Mucosa of stomach (tissue), 1 donor: ENCODE results near the gene RAB27B.

Experiments
- H3K27me3 ChIP-seq: one replicate; pipeline ENCODE4 v1.7.0; 2013; ENCODE audit warnings: mild to moderate bottlenecking, low read length; ENCODE audit not compliant: control insufficient read depth, insufficient read depth
- H3K36me3 ChIP-seq: one replicate; pipeline ENCODE4 v1.7.0; 2013; ENCODE audit warnings: low read length; ENCODE audit not compliant: control insufficient read depth, insufficient read depth
- H3K4me1 ChIP-seq: one replicate; pipeline ENCODE4 v1.7.0; 2013; ENCODE audit warnings: mild to moderate bottlenecking, low read length; ENCODE audit not compliant: control insufficient read depth, insufficient read depth
- H3K4me3 ChIP-seq: one replicate; pipeline ENCODE4 v1.7.0; 2013; ENCODE audit warnings: low read length
- H3K9ac ChIP-seq: one replicate; pipeline ENCODE4 v1.7.0; 2013; ENCODE audit warnings: mild to moderate bottlenecking, low read length, moderate library complexity
- H3K9me3 ChIP-seq: one replicate; pipeline ENCODE4 v1.7.0; 2013; ENCODE audit warnings: mild to moderate bottlenecking, low read length, moderate library complexity; ENCODE audit not compliant: control insufficient read depth
- donor health status: Pancreatic carcinoma.

RAB27B gene

GRCh38 chr18:54926593-54927325 lies 98.5 kb downstream of the RAB27B start:
- Histone ChIP-seq H3K9ac (no peak overlapping the region), H3K4me1 (no peaks in the 10 kb centered on the region), H3K36me3 (no peaks in the 10 kb centered on the region), H3K9me3 (no peaks in the 10 kb centered on the region), H3K27me3 (no peaks in the 10 kb centered on the region), H3K4me3 (no peak overlapping the region)

DNA sequence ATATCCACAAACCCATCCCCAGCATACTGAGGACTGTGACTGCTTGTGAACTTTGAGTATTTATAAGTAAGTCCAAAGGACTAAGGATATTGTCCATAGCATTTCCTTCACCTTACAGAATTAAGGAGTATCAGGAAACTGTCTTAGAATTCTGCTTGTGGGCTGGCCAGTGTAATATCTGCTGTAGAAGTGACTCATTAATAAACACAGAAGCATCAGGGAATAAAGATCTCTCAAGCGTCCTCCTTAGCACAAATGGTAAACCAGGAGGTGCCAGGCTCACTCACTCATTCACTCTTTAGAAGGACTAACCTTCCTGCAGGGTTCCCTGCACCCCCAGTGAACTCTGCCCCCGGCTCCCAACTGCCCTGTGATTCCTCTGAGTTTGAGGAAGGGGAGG lies 100.0 kb downstream of the RAB27B start:
- H3K9me3 ChIP-seq, result no peaks in the 10 kb centered on the region
- H3K36me3 ChIP-seq, result no peaks in the 10 kb centered on the region
- no peaks in the 10 kb centered on the region for H3K27me3 ChIP-seq
- H3K4me3 ChIP-seq, result no peak overlapping the region
- H3K4me1 ChIP-seq, result no peaks in the 10 kb centered on the region
- H3K9ac ChIP-seq, result no peak overlapping the region

GRCh38 chr18:54931152-54931551 lies 102.9 kb downstream of the RAB27B start:
- no peaks in the 10 kb centered on the region for H3K27me3 ChIP-seq
- H3K9me3 ChIP-seq, result no peaks in the 10 kb centered on the region
- H3K4me1 ChIP-seq, result no peaks in the 10 kb centered on the region
- no peak overlapping the region for H3K9ac ChIP-seq
- no peaks in the 10 kb centered on the region for H3K36me3 ChIP-seq
- H3K4me3 ChIP-seq, result no peak overlapping the region

GRCh38 chr18:54932472-54932871 lies 104.2 kb downstream of the RAB27B start:
- Histone ChIP-seq H3K4me1 (no peaks in the 10 kb centered on the region), H3K27me3 (no peaks in the 10 kb centered on the region), H3K36me3 (no peaks in the 10 kb centered on the region), H3K9ac (no peak overlapping the region), H3K4me3 (no peak overlapping the region), H3K9me3 (no peaks in the 10 kb centered on the region)

- Histone ChIP-seq H3K9me3 (no peaks in the 10 kb centered on the region), H3K27me3 (no peaks in the 10 kb centered on the region), H3K4me1 (no peaks in the 10 kb centered on the region), H3K36me3 (peaks cover 6% of the 10 kb centered on the region), H3K4me3 (no peak overlapping the region), H3K9ac (no peak overlapping the region)
Measured at GRCh38 chr18:54938506-54938905, 110.2 kb downstream of the RAB27B start.

DNA sequence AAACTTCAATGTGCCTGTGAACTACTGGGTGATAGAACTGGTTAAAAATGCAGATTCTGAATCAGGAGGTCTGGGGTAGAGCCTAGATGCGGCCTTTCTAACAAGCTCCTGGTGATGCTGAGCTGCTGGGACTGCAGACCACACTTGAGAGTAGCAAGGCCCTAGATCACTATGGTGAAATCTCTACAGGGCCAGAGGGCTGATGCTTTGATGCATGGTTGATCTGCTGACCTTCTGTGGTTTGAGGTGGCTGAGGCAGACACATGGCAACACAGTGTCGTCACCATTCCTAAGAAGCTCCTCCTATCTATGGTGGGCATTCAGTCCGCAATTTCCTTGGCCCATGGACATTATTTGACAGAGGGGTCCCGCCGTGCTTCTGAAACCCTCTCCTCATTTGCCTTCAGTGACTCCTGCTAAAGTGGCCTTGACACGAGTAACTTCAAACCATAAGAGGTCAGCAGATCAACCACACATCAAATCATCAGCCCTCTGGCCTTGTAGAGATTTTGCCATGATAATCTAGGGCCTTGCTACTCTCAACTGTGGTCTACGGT lies 111.2 kb downstream of the RAB27B start:
- Histone ChIP-seq H3K36me3 (peaks cover 6% of the 10 kb centered on the region), H3K4me3 (no peak overlapping the region), H3K27me3 (no peaks in the 10 kb centered on the region), H3K9ac (no peak overlapping the region), H3K9me3 (no peaks in the 10 kb centered on the region), H3K4me1 (no peaks in the 10 kb centered on the region)

GRCh38 chr18:54942144-54942543 lies 113.9 kb downstream of the RAB27B start:
- H3K36me3 ChIP-seq, result peaks cover 6% of the 10 kb centered on the region

DNA sequence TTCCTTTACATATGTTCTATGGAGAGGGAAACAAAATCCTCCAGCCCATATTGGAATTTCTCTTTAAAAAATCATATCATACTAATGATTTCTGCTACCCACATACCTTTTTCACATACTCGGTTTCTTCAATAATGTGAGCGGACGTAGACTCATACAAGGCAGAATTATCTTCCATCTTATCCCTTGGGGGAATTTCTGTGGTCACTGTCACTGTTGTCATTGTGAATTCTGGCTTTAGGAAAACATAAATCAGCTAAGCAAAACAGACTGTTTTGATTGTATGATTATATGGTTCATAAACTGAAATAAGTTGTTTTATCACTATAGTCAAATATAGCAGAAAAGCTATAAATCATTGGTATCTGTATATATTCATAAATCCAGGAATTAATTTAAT lies 114.3 kb downstream of the RAB27B start:
- Histone ChIP-seq H3K36me3 (peaks cover 6% of the 10 kb centered on the region), H3K4me1 (peaks cover 11% of the 10 kb centered on the region), H3K9ac (no peak overlapping the region), H3K27me3 (no peaks in the 10 kb centered on the region), H3K9me3 (no peaks in the 10 kb centered on the region), H3K4me3 (no peak overlapping the region)

More at GRCh38 chr18:54942144-54942543, 113.9 kb downstream of the RAB27B start:
- H3K27me3 ChIP-seq, result no peaks in the 10 kb centered on the region
- no peaks in the 10 kb centered on the region for H3K9me3 ChIP-seq
- no peak overlapping the region for H3K9ac ChIP-seq
- no peak overlapping the region for H3K4me3 ChIP-seq
- H3K4me1 ChIP-seq, result peaks cover 7% of the 10 kb centered on the region
